Activated B cell treated with CpG ODN at 0.5 μM for 24 hours (primary cell): ENCODE measurements around the gene ATP8B3. TPM values are rescaled to one million over a fixed set of nuclear protein-coding genes. Genes with fewer than 3 reads are reported as not detected.

ENCODE experiments used
- ATAC-seq: fragments of 200-7000 bp; cut with Tn5 transposase; one replicate; pipeline ENCODE4 v1.10.0; 2021; ENCODE audit warnings: low read depth, mild to moderate bottlenecking, moderate library complexity
- CTCF ChIA-PET: fragments of 350-600 bp; sonication (Branson Sonifier 250); formaldehyde crosslinking; loops from one replicate; lab custom pipeline; 2021; ENCODE audit warnings: antibody characterized with exemption; lab: Charles Lee
- POLR2A ChIA-PET: fragments of 350-600 bp; sonication (Branson Sonifier 250); formaldehyde crosslinking; loops from one replicate; lab custom pipeline; 2021; ENCODE audit warnings: antibody characterized with exemption; lab: Charles Lee
- DNase-seq: peaks from one replicate; pipeline ENCODE4 v3.0.0; 2022
- H3K27ac Mint-ChIP-seq: one replicate; pipeline ENCODE4 v1.8.0; 2020; ENCODE audit warnings: mixed read lengths
- H3K27me3 Mint-ChIP-seq: one replicate; pipeline ENCODE4 v1.8.0; 2021; ENCODE audit warnings: mixed read lengths
- H3K36me3 Mint-ChIP-seq: one replicate; pipeline ENCODE4 v1.8.0; 2021; ENCODE audit warnings: low read depth, mixed read lengths
- H3K4me1 Mint-ChIP-seq: one replicate; pipeline ENCODE4 v1.8.0; 2021; ENCODE audit warnings: mixed read lengths
- H3K4me3 Mint-ChIP-seq: one replicate; pipeline ENCODE4 v1.8.0; 2020; ENCODE audit warnings: mild to moderate bottlenecking, mixed read lengths
- H3K9me3 Mint-ChIP-seq: one replicate; pipeline ENCODE4 v1.8.0; 2020; ENCODE audit warnings: mixed read lengths
- CTCF ChIP-seq: fragments of 200-600 bp; IDR thresholded peaks from one replicate; pipeline ENCODE4 v1.8.0; 2022; ENCODE audit warnings: antibody characterized with exemption, mild to moderate bottlenecking
- intact Hi-C: fragments of 100-400 bp; cut with micrococcal nuclease; formaldehyde crosslinking; loops from one replicate; pipeline ENCODE4 v1.15.1; 2024
- total RNA-seq: library from RNA; stranded (reverse); gene quantifications from 2 replicates; pipeline ENCODE4 v1.2.3, GENCODE V29; 2022

ATP8B3 gene
- total RNA-seq, 1 donor from 2014 or later = 3.9 TPM

- Mint-ChIP-seq H3K36me3 (peaks cover 26% of the 10 kb centered on the region), H3K27ac (no peak overlapping the region), H3K4me1 (peaks cover 75% of the 10 kb centered on the region), H3K27me3 (no peaks in the 10 kb centered on the region), H3K4me3 (no peak overlapping the region), H3K9me3 (no peaks in the 10 kb centered on the region)
- ATAC-seq = no peak
- POLR2A ChIA-PET = interaction anchor here (0.6 kb wide), 1 partner anchor 19 kb away, joined by 5 read pairs; no protein-coding TSS in a partner anchor
- no peak for DNase-seq
- intact Hi-C loops = no loop called here
- CTCF ChIA-PET = interaction anchor here (1.1 kb wide), 1 partner anchor 19 kb away, joined by 3 read pairs; no protein-coding TSS in a partner anchor
- no peak for TF ChIP-seq CTCF
Measured at GRCh38 chr19:1844513-1845124, 32.5 kb upstream of the ATP8B3 start.

DNA sequence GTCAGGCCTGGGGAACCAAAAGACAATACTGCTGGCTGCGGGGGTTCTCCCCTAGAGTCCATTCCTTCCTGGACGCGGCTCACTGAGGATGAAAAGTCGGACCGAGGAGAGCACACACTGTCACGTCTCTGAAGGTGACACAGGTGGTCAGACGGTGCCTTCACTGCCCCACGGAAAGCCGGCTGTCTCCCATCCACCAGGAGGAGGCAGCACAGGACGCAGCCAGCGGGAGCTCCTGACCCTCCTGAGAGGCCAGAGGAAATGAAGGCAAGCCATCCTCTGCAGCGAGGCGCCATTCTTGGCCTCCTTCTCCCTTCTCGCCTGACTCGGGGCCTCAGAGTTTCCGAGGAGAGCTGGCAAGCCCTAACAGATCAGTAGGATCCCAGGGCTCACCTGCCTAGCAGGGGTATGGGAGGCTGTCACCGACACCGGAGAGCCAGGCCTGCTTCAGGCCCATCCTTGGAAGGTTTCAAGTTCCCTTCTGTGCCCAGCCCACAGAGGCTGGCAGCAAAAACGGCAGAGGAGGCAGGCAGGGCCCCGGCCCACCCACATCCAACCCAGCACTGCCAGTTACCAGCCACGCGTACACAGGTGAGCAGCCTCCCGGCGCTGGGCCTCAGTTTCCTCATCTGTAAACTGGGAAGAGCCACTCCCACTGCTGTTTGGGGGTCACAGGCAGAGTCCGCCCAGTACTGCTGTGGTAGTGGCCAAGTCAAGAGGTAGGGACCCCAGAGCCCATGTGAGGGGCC is 31.7 kb upstream of the ATP8B3 start:
- ChIA-PET POLR2A (interaction anchor here (0.5 kb wide), 1 partner anchor 35 kb away, joined by 3 read pairs; no protein-coding TSS in a partner anchor), CTCF (interaction anchor here (1.1 kb wide), 1 partner anchor 18 kb away, joined by 3 read pairs; no protein-coding TSS in a partner anchor)
- Mint-ChIP-seq H3K27ac (no peak overlapping the region), H3K4me1 (peaks cover 72% of the 10 kb centered on the region), H3K27me3 (no peaks in the 10 kb centered on the region), H3K9me3 (no peaks in the 10 kb centered on the region), H3K36me3 (peaks cover 27% of the 10 kb centered on the region), H3K4me3 (no peak overlapping the region)
- ATAC-seq = no peak
- intact Hi-C loops = no loop called here
- TF ChIP-seq CTCF = no peak
- DNase-seq = no peak

GRCh38 chr19:1843116-1843515 is 31.0 kb upstream of the ATP8B3 start:
- H3K27me3 Mint-ChIP-seq = no peaks in the 10 kb centered on the region
- H3K4me3 Mint-ChIP-seq = no peak overlapping the region

GRCh38 chr19:1841209-1841924 is 29.3 kb upstream of the ATP8B3 start:
- intact Hi-C loops = no loop called here
- DNase-seq (no peak), ATAC-seq (no peak)
- Mint-ChIP-seq H3K27me3 (no peaks in the 10 kb centered on the region), H3K4me1 (peaks cover 67% of the 10 kb centered on the region), H3K27ac (peak overlapping the region; percentile 20), H3K9me3 (no peaks in the 10 kb centered on the region), H3K36me3 (peaks cover 24% of the 10 kb centered on the region), H3K4me3 (no peak overlapping the region)
- no peak for TF ChIP-seq CTCF
- CTCF ChIA-PET = no interaction called here
- POLR2A ChIA-PET = no interaction called here

More at GRCh38 chr19:1843116-1843515, 31.0 kb upstream of the ATP8B3 start:
- no peaks in the 10 kb centered on the region for H3K9me3 Mint-ChIP-seq
- intact Hi-C loops = no loop called here
- TF ChIP-seq CTCF = no peak
- ATAC-seq (no peak), DNase-seq (no peak)
- H3K36me3 Mint-ChIP-seq = peaks cover 29% of the 10 kb centered on the region
- peaks cover 72% of the 10 kb centered on the region for H3K4me1 Mint-ChIP-seq
- no peak overlapping the region for H3K27ac Mint-ChIP-seq
- ChIA-PET CTCF (no interaction called here), POLR2A (no interaction called here)
